ENCODE measurements around the gene ETNPPL. TPM values are rescaled to one million over a fixed set of nuclear protein-coding genes. Genes with fewer than 3 reads are reported as not detected.
A peak's percentile ranks its signal among the peaks of the same experiment; 100 is the strongest.

Gene ETNPPL
- total and polyA plus RNA-seq, 9 donors, result 0.12 to 0.37 TPM; not detected in 7

DNA sequence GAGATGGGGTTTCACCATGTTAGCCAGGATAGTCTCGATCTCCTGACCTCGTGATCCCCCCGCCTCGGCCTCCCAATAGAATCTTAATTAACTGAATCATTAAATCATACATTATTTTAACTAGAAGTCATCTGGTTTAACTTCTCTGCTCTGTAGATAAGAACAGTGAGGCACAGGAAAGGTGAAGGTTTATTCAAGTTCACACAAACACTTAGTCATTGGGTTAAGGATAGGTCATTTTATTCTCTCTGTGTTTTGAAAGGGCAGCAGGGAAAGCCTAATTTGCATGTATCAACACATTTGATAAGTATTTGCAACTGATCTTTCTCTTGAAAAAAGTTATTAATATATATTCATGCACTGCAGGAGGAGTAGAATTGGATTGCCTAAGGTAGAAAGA lies 1.1 kb upstream of the ETNPPL start:
- H3K4me3 ChIP-seq (ENCODE audit: low read length), result no peak overlapping the region
- no peak for DNase-seq
- H3K36me3 ChIP-seq (ENCODE audit: control insufficient read depth, insufficient read depth, low read length), result no peaks in the 10 kb centered on the region
- peaks cover 22% of the 10 kb centered on the region for H3K27me3 ChIP-seq (ENCODE audit: control insufficient read depth, insufficient read depth, low read length)
- no peak overlapping the region for H3K27ac ChIP-seq (ENCODE audit: low read length)
- no CpG with 5 or more reads among the region's 4 CpGs for WGBS (ENCODE audit: insufficient coverage)
- peaks cover 2% of the 10 kb centered on the region for H3K9me3 ChIP-seq (replicated peaks; ENCODE audit: control insufficient read depth, low read depth, low read length)
- H3K4me1 ChIP-seq (ENCODE audit: control insufficient read depth, insufficient read depth, low read length), result peaks cover 12% of the 10 kb centered on the region

DNA sequence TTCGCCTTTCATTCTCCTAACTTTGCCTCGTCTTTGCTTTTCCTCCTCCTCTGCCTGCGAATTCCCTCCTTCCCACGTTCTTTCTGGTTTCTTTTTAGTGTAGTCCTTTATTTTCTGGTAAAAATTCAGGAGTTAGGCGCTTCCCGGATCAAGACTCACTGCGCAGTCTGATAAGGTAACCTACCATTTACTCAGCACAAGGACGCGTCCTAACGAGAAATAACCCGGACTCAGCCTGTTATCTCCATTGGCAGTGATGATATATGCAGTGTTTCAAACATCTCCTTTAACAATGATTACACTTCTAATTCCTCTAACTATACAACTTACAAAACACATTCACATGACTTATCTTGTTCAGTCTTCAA lies 357 bp upstream of the ETNPPL start:
- Histone ChIP-seq H3K27ac (ENCODE audit: low read length) (no peak overlapping the region), H3K4me1 (ENCODE audit: control insufficient read depth, insufficient read depth, low read length) (peaks cover 12% of the 10 kb centered on the region), H3K9me3 (replicated peaks; ENCODE audit: control insufficient read depth, low read depth, low read length) (peaks cover 2% of the 10 kb centered on the region), H3K36me3 (ENCODE audit: control insufficient read depth, insufficient read depth, low read length) (no peaks in the 10 kb centered on the region), H3K4me3 (ENCODE audit: low read length) (peak overlapping the region; percentile 41), H3K27me3 (ENCODE audit: control insufficient read depth, insufficient read depth, low read length) (peaks cover 22% of the 10 kb centered on the region)
- peak; percentile 3 for DNase-seq
- 0% methylated on average over 1 of the region's 11 CpGs for WGBS (ENCODE audit: insufficient coverage)

GRCh38 chr4:108758498-108758897 lies 4.4 kb downstream of the ETNPPL start:
- Histone ChIP-seq H3K27me3 (ENCODE audit: control insufficient read depth, insufficient read depth, low read length) (peaks cover 19% of the 10 kb centered on the region), H3K36me3 (ENCODE audit: control insufficient read depth, insufficient read depth, low read length) (no peaks in the 10 kb centered on the region), H3K4me3 (ENCODE audit: low read length) (no peak overlapping the region), H3K27ac (ENCODE audit: low read length) (no peak overlapping the region), H3K4me1 (ENCODE audit: control insufficient read depth, insufficient read depth, low read length) (peaks cover 12% of the 10 kb centered on the region), H3K9me3 (replicated peaks; ENCODE audit: control insufficient read depth, low read depth, low read length) (no peaks in the 10 kb centered on the region)
- DNase-seq, result no peak
- WGBS (ENCODE audit: insufficient coverage), result 94% methylated on average over 6 of the region's 9 CpGs

GRCh38 chr4:108754327-108754726 lies 8.5 kb downstream of the ETNPPL start:
- no peak overlapping the region for H3K4me3 ChIP-seq (ENCODE audit: low read length)
- H3K27ac ChIP-seq (ENCODE audit: low read length), result no peak overlapping the region
- no peaks in the 10 kb centered on the region for H3K4me1 ChIP-seq (ENCODE audit: control insufficient read depth, insufficient read depth, low read length)
- no peaks in the 10 kb centered on the region for H3K27me3 ChIP-seq (ENCODE audit: control insufficient read depth, insufficient read depth, low read length)
- H3K36me3 ChIP-seq (ENCODE audit: control insufficient read depth, insufficient read depth, low read length), result no peaks in the 10 kb centered on the region
- H3K9me3 ChIP-seq (replicated peaks; ENCODE audit: control insufficient read depth, low read depth, low read length), result no peaks in the 10 kb centered on the region
- DNase-seq, result no peak

GRCh38 chr4:108751321-108751720 lies 11.5 kb downstream of the ETNPPL start:
- Histone ChIP-seq H3K4me1 (ENCODE audit: control insufficient read depth, insufficient read depth, low read length) (no peaks in the 10 kb centered on the region), H3K27ac (ENCODE audit: low read length) (no peak overlapping the region), H3K36me3 (ENCODE audit: control insufficient read depth, insufficient read depth, low read length) (no peaks in the 10 kb centered on the region), H3K27me3 (ENCODE audit: control insufficient read depth, insufficient read depth, low read length) (no peaks in the 10 kb centered on the region), H3K9me3 (replicated peaks; ENCODE audit: control insufficient read depth, low read depth, low read length) (no peaks in the 10 kb centered on the region), H3K4me3 (ENCODE audit: low read length) (no peak overlapping the region)
- no peak for DNase-seq
- 100% methylated on average over 2 of the region's 3 CpGs for WGBS (ENCODE audit: insufficient coverage)

GRCh38 chr4:108749119-108749518 lies 13.7 kb downstream of the ETNPPL start:
- Histone ChIP-seq H3K4me1 (ENCODE audit: control insufficient read depth, insufficient read depth, low read length) (no peaks in the 10 kb centered on the region), H3K27me3 (ENCODE audit: control insufficient read depth, insufficient read depth, low read length) (no peaks in the 10 kb centered on the region), H3K4me3 (ENCODE audit: low read length) (no peak overlapping the region), H3K27ac (ENCODE audit: low read length) (no peak overlapping the region), H3K9me3 (replicated peaks; ENCODE audit: control insufficient read depth, low read depth, low read length) (no peaks in the 10 kb centered on the region), H3K36me3 (ENCODE audit: control insufficient read depth, insufficient read depth, low read length) (no peaks in the 10 kb centered on the region)
- 84% methylated on average over 5 of the region's 8 CpGs for WGBS (ENCODE audit: insufficient coverage)
- DNase-seq, result no peak

DNA sequence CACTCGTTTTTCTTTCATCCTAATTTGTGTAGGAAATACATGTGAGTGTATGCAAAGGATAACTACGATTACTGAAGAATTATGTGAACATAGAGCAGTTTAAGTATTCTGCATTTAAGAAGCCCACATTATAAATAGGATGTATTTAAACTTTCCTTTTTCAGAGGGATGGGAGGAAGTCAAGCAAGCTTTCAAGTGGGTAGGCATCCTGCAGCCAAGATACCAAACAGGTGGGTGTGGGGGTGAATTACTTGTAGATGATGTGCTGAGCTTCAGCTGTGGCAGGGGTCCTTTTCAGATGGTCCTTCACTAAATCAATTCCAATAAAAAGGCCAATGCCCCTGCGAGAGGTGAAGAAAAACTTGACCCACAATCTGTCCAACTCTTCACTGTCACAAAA lies 16.3 kb downstream of the ETNPPL start:
- WGBS (ENCODE audit: insufficient coverage), result 89% methylated on average over 1 of the region's 3 CpGs
- no peak for DNase-seq
- Histone ChIP-seq H3K4me1 (ENCODE audit: control insufficient read depth, insufficient read depth, low read length) (no peaks in the 10 kb centered on the region), H3K27me3 (ENCODE audit: control insufficient read depth, insufficient read depth, low read length) (no peaks in the 10 kb centered on the region), H3K4me3 (ENCODE audit: low read length) (no peak overlapping the region), H3K9me3 (replicated peaks; ENCODE audit: control insufficient read depth, low read depth, low read length) (no peaks in the 10 kb centered on the region), H3K27ac (ENCODE audit: low read length) (no peak overlapping the region), H3K36me3 (ENCODE audit: control insufficient read depth, insufficient read depth, low read length) (no peaks in the 10 kb centered on the region)

- no peak overlapping the region for H3K27ac ChIP-seq (ENCODE audit: low read length)
- no peaks in the 10 kb centered on the region for H3K36me3 ChIP-seq (ENCODE audit: control insufficient read depth, insufficient read depth, low read length)
- H3K4me3 ChIP-seq (ENCODE audit: low read length), result no peak overlapping the region
- no peaks in the 10 kb centered on the region for H3K27me3 ChIP-seq (ENCODE audit: control insufficient read depth, insufficient read depth, low read length)
- H3K4me1 ChIP-seq (ENCODE audit: control insufficient read depth, insufficient read depth, low read length), result no peaks in the 10 kb centered on the region
- DNase-seq, result no peak
- H3K9me3 ChIP-seq (replicated peaks; ENCODE audit: control insufficient read depth, low read depth, low read length), result no peaks in the 10 kb centered on the region
These were observed 18.5 kb downstream of the ETNPPL start for GRCh38 chr4:108744307-108744706.

DNA sequence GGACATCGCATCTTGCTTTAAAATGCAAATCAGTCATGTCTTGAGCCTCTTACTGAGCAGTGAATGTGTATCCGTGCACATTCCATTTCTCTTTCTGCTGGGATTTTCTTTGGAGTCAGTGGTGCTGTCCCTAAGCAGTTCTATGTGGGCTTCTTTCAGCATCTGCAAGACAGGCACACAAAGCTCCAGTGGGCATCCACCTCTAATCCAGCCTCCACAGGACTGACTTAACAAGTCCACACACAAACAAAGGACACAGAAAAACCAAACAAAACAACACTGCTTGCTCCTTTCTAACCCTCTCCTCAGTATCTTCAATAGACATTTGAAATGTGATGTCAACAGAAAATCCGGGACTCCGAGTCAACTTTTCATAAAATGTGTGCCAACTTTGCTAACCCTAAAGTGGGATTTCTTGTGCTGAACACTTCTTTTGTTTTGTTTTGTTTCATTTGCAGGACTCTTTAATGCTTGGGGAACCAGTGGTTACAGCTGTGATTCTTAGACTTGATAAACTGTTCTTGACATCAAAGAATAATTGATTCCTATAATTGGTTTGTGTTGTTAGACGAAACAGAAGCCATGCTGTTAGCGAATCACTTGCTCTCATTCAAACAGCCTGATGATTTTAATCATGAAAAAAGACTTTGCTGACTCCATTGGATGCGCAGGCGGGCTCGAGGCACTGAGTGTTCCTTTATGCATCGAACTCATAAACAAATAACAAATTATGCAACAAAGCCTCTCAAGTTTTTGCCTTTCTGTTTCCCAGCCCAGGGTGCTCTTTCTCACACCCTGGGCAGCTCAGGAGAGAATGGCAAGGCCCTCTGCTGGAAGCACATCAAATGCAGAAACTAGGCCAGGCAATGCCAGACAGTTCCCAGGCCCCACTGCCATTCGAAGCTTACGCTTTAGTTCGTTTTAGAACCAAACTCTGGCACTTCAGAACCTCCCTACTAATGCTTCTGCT lies 20.1 kb downstream of the ETNPPL start:
- H3K27ac ChIP-seq (ENCODE audit: low read length), result no peak overlapping the region
- no peaks in the 10 kb centered on the region for H3K36me3 ChIP-seq (ENCODE audit: control insufficient read depth, insufficient read depth, low read length)
- DNase-seq, result no peak
- 90% methylated on average over 5 of the region's 13 CpGs for WGBS (ENCODE audit: insufficient coverage)
- no peaks in the 10 kb centered on the region for H3K9me3 ChIP-seq (replicated peaks; ENCODE audit: control insufficient read depth, low read depth, low read length)
- H3K27me3 ChIP-seq (ENCODE audit: control insufficient read depth, insufficient read depth, low read length), result peaks cover 2% of the 10 kb centered on the region
- no peak overlapping the region for H3K4me3 ChIP-seq (ENCODE audit: low read length)
- H3K4me1 ChIP-seq (ENCODE audit: control insufficient read depth, insufficient read depth, low read length), result no peaks in the 10 kb centered on the region

GRCh38 chr4:108738003-108738706 lies 24.7 kb downstream of the ETNPPL start:
- WGBS (ENCODE audit: insufficient coverage), result no CpG with 5 or more reads among the region's 2 CpGs
- H3K27ac ChIP-seq (ENCODE audit: low read length), result no peak overlapping the region
- peaks cover 2% of the 10 kb centered on the region for H3K27me3 ChIP-seq (ENCODE audit: control insufficient read depth, insufficient read depth, low read length)
- H3K4me1 ChIP-seq (ENCODE audit: control insufficient read depth, insufficient read depth, low read length), result no peaks in the 10 kb centered on the region
- no peaks in the 10 kb centered on the region for H3K9me3 ChIP-seq (replicated peaks; ENCODE audit: control insufficient read depth, low read depth, low read length)
- no peak overlapping the region for H3K4me3 ChIP-seq (ENCODE audit: low read length)
- H3K36me3 ChIP-seq (ENCODE audit: control insufficient read depth, insufficient read depth, low read length), result no peaks in the 10 kb centered on the region
- no peak for DNase-seq

Data from muscle of leg (tissue), 11 donors.